ENCODE measurements around the gene MAST4.

DNA sequence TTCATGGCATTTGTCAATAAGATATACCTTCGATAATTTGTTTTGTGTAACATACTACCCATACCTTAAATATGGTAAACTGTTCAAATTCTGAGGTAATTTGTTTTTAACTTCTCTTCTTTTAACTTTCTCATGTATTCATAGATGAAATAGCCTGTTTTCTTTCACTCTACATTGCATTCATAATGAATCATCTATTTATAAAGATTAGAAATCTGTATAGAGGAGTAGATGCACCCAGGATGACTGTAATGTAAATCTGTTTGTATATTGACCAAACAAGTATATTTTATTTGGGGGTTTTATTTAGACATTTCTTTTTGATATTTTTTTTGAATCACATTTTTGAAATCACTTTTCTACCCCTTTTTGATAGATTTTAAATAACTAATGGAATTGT is 455.8 kb downstream of the MAST4 start:
- TF ChIP-seq, protein P1, sequence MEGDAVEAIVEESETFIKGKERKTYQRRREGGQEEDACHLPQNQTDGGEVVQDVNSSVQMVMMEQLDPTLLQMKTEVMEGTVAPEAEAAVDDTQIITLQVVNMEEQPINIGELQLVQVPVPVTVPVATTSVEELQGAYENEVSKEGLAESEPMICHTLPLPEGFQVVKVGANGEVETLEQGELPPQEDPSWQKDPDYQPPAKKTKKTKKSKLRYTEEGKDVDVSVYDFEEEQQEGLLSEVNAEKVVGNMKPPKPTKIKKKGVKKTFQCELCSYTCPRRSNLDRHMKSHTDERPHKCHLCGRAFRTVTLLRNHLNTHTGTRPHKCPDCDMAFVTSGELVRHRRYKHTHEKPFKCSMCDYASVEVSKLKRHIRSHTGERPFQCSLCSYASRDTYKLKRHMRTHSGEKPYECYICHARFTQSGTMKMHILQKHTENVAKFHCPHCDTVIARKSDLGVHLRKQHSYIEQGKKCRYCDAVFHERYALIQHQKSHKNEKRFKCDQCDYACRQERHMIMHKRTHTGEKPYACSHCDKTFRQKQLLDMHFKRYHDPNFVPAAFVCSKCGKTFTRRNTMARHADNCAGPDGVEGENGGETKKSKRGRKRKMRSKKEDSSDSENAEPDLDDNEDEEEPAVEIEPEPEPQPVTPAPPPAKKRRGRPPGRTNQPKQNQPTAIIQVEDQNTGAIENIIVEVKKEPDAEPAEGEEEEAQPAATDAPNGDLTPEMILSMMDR (optimal IDR thresholded peaks at IDR 0.05 in 1 of 3, IDR thresholded peaks at IDR 0.05 in 1 of 3, conservative IDR thresholded peaks at IDR 0.05 in 1 of 3; ENCODE audit: extremely low read depth in 1 of 3, insufficient read depth in 2 of 3, low read length in 3 of 3) = no peak
- TF ChIP-seq EZH2 (IDR thresholded peaks at IDR 0.05; ENCODE audit: low read length) = no peak

Data from keratinocyte (primary cell).